GM12892 (cell line): ENCODE measurements around the gene RSPO4.

ENCODE experiments used
- POLR2A ChIP-seq: IDR thresholded peaks from 2 replicates; pipeline ENCODE4 v1.6.1; 2011; ENCODE audit warnings: low read depth, low read length, control low read depth
- TAF1 ChIP-seq: IDR thresholded peaks from 2 replicates; pipeline ENCODE4 v1.6.1; 2011; ENCODE audit warnings: low read depth, mild to moderate bottlenecking, control low read depth, low read length, borderline replicate concordance

DNA sequence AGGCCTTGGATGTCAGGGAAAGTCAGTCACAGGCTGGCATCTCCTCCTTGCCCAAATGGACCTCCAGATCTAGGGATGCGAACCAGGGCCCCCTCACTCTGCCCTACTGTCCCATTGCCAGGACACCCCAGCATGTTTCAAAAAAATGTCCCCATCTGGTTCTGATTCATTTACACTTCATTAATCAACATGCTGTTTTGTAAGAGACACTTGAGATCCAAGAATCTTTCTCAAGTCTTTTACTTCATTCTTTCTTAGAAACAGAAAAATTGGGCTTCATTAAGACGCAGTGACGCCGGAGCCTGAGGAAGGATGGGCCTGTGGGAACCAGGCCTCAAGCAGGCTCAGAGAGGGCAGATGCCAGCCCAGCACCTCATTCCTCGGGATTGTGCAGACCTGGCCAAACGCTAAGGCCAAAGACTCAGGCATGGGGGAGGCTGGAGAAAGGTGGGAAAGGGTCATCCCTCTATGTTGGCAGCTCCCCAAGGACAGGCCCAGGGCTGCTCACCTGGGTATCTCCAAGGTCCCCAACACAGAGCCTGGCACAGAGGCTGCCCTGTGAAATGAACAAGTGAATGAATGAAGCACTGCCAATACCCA is 3.8 kb downstream of the RSPO4 start:
- TF ChIP-seq POLR2A (no peak), TAF1 (no peak)
